ENCODE results near the gene USP22. TPM values are rescaled to one million over a fixed set of nuclear protein-coding genes. Genes with fewer than 3 reads are reported as not detected.

The USP22 gene
- total RNA-seq, 4 donors from 2014 or later, result 61.7 to 91.2 (median 78.0) TPM

GRCh38 chr17:21013983-21014382 is 28.8 kb downstream of the USP22 start:
- Histone ChIP-seq H3K27me3 (no peaks in the 10 kb centered on the region), H3K9me3 (no peaks in the 10 kb centered on the region), H3K4me3 (no peak overlapping the region), H3K36me3 (peaks cover 50 to 100% (median 82%) of the 10 kb centered on the region in 3 donors), H3K27ac (no peak overlapping the region), H3K4me1 (no peaks in the 10 kb centered on the region)
- TF ChIP-seq POLR2A (IDR thresholded peaks at IDR 0.05), result no peak
- TF ChIP-seq CTCF (IDR thresholded peaks at IDR 0.05), result no peak
- intact Hi-C loops (cut with DNase I), result no loop called here
- no peak for DNase-seq
- 82 to 88% methylated on average over 9 of the region's 9 CpGs for WGBS, 2 donors

GRCh38 chr17:21012736-21013135 is 30.1 kb downstream of the USP22 start:
- Histone ChIP-seq H3K27me3 (no peaks in the 10 kb centered on the region), H3K4me3 (no peak overlapping the region), H3K27ac (no peak overlapping the region), H3K36me3 (peaks cover 47 to 100% (median 82%) of the 10 kb centered on the region in 3 donors), H3K9me3 (no peaks in the 10 kb centered on the region), H3K4me1 (no peaks in the 10 kb centered on the region)
- 47 to 84% methylated on average over 2 to 3 of the region's 8 CpGs for WGBS, 2 donors
- intact Hi-C loops (cut with DNase I), result no loop called here
- TF ChIP-seq CTCF (IDR thresholded peaks at IDR 0.05) (no peak), POLR2A (IDR thresholded peaks at IDR 0.05) (no peak)
- no peak for DNase-seq

DNA sequence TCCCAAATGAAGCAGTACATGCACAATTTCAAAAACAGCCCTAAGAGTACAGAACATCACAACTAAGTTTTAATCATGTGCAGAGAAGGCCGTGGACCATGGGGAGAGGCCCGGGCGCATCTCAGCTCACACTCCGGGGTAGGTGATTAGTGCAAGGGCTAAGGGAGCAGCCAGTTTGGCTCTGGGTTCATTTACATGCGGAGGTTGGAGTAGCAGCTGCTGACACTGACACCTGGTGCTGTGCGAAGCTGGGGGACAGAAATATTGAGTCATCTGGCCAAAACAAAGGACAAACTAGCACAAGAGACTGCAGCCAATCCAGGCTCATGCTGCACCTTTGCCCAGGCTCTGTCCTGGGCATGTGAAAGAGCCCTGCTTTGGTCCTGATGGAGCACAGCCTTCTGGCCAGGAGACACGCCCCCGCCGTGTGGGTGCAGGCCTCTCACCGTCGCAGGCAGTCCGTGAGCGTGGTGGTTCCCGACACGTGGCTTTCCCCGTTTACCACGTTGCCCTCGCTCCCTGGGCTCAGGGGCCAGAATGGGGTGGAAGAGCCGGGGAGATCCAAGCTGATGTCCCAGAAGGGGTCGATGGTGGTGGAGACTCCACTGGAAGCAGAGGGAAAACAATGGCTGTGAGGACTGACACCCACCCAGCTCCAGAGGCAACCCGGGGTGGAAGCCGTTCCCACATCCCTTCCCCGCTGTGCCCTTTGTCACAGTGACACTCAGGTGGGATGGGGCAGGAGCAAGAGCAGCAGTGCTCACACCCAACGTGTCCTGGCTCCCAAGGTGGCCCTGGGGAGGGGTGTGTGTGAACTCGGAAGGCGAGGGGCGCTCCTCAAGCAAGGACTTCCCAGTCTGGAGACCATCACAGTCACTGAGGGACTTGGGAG is 31.9 kb downstream of the USP22 start:
- 84 to 89% methylated on average over 6 to 7 of the region's 27 CpGs for WGBS, 2 donors
- TF ChIP-seq CTCF (IDR thresholded peaks at IDR 0.05) (no peak), POLR2A (IDR thresholded peaks at IDR 0.05) (no peak)
- intact Hi-C loops (cut with DNase I), result no loop called here
- Histone ChIP-seq H3K9me3 (no peaks in the 10 kb centered on the region), H3K27ac (no peak overlapping the region), H3K4me3 (no peak overlapping the region), H3K27me3 (no peaks in the 10 kb centered on the region), H3K36me3 (peaks cover 51 to 100% (median 81%) of the 10 kb centered on the region in 3 donors), H3K4me1 (no peaks in the 10 kb centered on the region)
- DNase-seq, result no peak

GRCh38 chr17:21008992-21009671 is 33.7 kb downstream of the USP22 start:
- Histone ChIP-seq H3K9me3 (no peaks in the 10 kb centered on the region), H3K27me3 (no peaks in the 10 kb centered on the region), H3K4me1 (no peaks in the 10 kb centered on the region), H3K36me3 (peaks cover 49 to 100% (median 86%) of the 10 kb centered on the region in 3 donors), H3K27ac (no peak overlapping the region), H3K4me3 (no peak overlapping the region)
- intact Hi-C loops (cut with DNase I), result no loop called here
- DNase-seq, result no peak
- TF ChIP-seq CTCF (IDR thresholded peaks at IDR 0.05) (no peak), POLR2A (IDR thresholded peaks at IDR 0.05) (no peak)
- 79 to 85% methylated on average over 9 to 10 of the region's 10 CpGs for WGBS, 2 donors

Data from esophagus squamous epithelium (tissue), 5 donors.